ENCODE measurements around the gene SNRNP48. TPM values are rescaled to one million over a fixed set of nuclear protein-coding genes. Genes with fewer than 3 reads are reported as not detected.

Gene SNRNP48
- total and polyA plus RNA-seq, 9 donors = 11.4 to 15.9 (median 12.7) TPM

- no peak overlapping the region for H3K4me3 ChIP-seq (ENCODE audit: low read length)
- no peaks in the 10 kb centered on the region for H3K36me3 ChIP-seq (ENCODE audit: control insufficient read depth, insufficient read depth, low read length)
- no peaks in the 10 kb centered on the region for H3K9me3 ChIP-seq (replicated peaks; ENCODE audit: control insufficient read depth, low read depth, low read length)
- H3K27me3 ChIP-seq (ENCODE audit: control insufficient read depth, insufficient read depth, low read length) = peaks cover 62% of the 10 kb centered on the region
- no peak overlapping the region for H3K27ac ChIP-seq (ENCODE audit: low read length)
- H3K4me1 ChIP-seq (ENCODE audit: control insufficient read depth, insufficient read depth, low read length) = peaks cover 14% of the 10 kb centered on the region
- 72% methylated on average over 12 of the region's 12 CpGs for WGBS (ENCODE audit: insufficient coverage)
- DNase-seq = no peak
Measured at GRCh38 chr6:7545316-7546019, 44.5 kb upstream of the SNRNP48 start.

- Histone ChIP-seq H3K9me3 (replicated peaks; ENCODE audit: control insufficient read depth, low read depth, low read length) (no peaks in the 10 kb centered on the region), H3K36me3 (ENCODE audit: control insufficient read depth, insufficient read depth, low read length) (no peaks in the 10 kb centered on the region), H3K27me3 (ENCODE audit: control insufficient read depth, insufficient read depth, low read length) (peaks cover 57% of the 10 kb centered on the region), H3K4me3 (ENCODE audit: low read length) (no peak overlapping the region), H3K27ac (ENCODE audit: low read length) (no peak overlapping the region), H3K4me1 (ENCODE audit: control insufficient read depth, insufficient read depth, low read length) (peaks cover 11% of the 10 kb centered on the region)
- WGBS (ENCODE audit: insufficient coverage) = 83% methylated on average over 4 of the region's 6 CpGs
- no peak for DNase-seq
Measured at GRCh38 chr6:7546020-7546369, 44.0 kb upstream of the SNRNP48 start.

- H3K4me3 ChIP-seq (ENCODE audit: low read length) = no peak overlapping the region
- no peaks in the 10 kb centered on the region for H3K36me3 ChIP-seq (ENCODE audit: control insufficient read depth, insufficient read depth, low read length)
- no CpG with 5 or more reads among the region's 2 CpGs for WGBS (ENCODE audit: insufficient coverage)
- H3K27me3 ChIP-seq (ENCODE audit: control insufficient read depth, insufficient read depth, low read length) = peaks cover 54% of the 10 kb centered on the region
- no peaks in the 10 kb centered on the region for H3K9me3 ChIP-seq (replicated peaks; ENCODE audit: control insufficient read depth, low read depth, low read length)
- peaks cover 9% of the 10 kb centered on the region for H3K4me1 ChIP-seq (ENCODE audit: control insufficient read depth, insufficient read depth, low read length)
- DNase-seq = no peak
- H3K27ac ChIP-seq (ENCODE audit: low read length) = no peak overlapping the region
Measured at GRCh38 chr6:7546383-7546782, 43.6 kb upstream of the SNRNP48 start.

- peaks cover 6% of the 10 kb centered on the region for H3K4me1 ChIP-seq (ENCODE audit: control insufficient read depth, insufficient read depth, low read length)
- no peak overlapping the region for H3K4me3 ChIP-seq (ENCODE audit: low read length)
- H3K27me3 ChIP-seq (ENCODE audit: control insufficient read depth, insufficient read depth, low read length) = peaks cover 52% of the 10 kb centered on the region
- H3K9me3 ChIP-seq (replicated peaks; ENCODE audit: control insufficient read depth, low read depth, low read length) = no peaks in the 10 kb centered on the region
- WGBS (ENCODE audit: insufficient coverage) = 51% methylated on average over 3 of the region's 4 CpGs
- no peaks in the 10 kb centered on the region for H3K36me3 ChIP-seq (ENCODE audit: control insufficient read depth, insufficient read depth, low read length)
- H3K27ac ChIP-seq (ENCODE audit: low read length) = no peak overlapping the region
- no peak for DNase-seq
Measured at GRCh38 chr6:7546896-7547295, 43.1 kb upstream of the SNRNP48 start.

GRCh38 chr6:7547315-7547714 lies 42.7 kb upstream of the SNRNP48 start:
- H3K27ac ChIP-seq (ENCODE audit: low read length) = no peak overlapping the region
- H3K9me3 ChIP-seq (replicated peaks; ENCODE audit: control insufficient read depth, low read depth, low read length) = no peaks in the 10 kb centered on the region
- no peaks in the 10 kb centered on the region for H3K36me3 ChIP-seq (ENCODE audit: control insufficient read depth, insufficient read depth, low read length)
- H3K4me3 ChIP-seq (ENCODE audit: low read length) = no peak overlapping the region
- WGBS (ENCODE audit: insufficient coverage) = no CpG with 5 or more reads among the region's 4 CpGs
- H3K4me1 ChIP-seq (ENCODE audit: control insufficient read depth, insufficient read depth, low read length) = peaks cover 2% of the 10 kb centered on the region
- peaks cover 47% of the 10 kb centered on the region for H3K27me3 ChIP-seq (ENCODE audit: control insufficient read depth, insufficient read depth, low read length)
- DNase-seq = no peak

- Histone ChIP-seq H3K4me3 (ENCODE audit: low read length) (no peak overlapping the region), H3K36me3 (ENCODE audit: control insufficient read depth, insufficient read depth, low read length) (no peaks in the 10 kb centered on the region), H3K4me1 (ENCODE audit: control insufficient read depth, insufficient read depth, low read length) (no peaks in the 10 kb centered on the region), H3K27ac (ENCODE audit: low read length) (no peak overlapping the region), H3K27me3 (ENCODE audit: control insufficient read depth, insufficient read depth, low read length) (peaks cover 30% of the 10 kb centered on the region), H3K9me3 (replicated peaks; ENCODE audit: control insufficient read depth, low read depth, low read length) (no peaks in the 10 kb centered on the region)
- DNase-seq = no peak
- no CpG with 5 or more reads among the region's 2 CpGs for WGBS (ENCODE audit: insufficient coverage)
Measured at GRCh38 chr6:7550433-7550801, 39.6 kb upstream of the SNRNP48 start.

GRCh38 chr6:7554533-7555275 lies 35.3 kb upstream of the SNRNP48 start:
- no peaks in the 10 kb centered on the region for H3K9me3 ChIP-seq (replicated peaks; ENCODE audit: control insufficient read depth, low read depth, low read length)
- DNase-seq = no peak
- H3K27ac ChIP-seq (ENCODE audit: low read length) = no peak overlapping the region
- peaks cover 12% of the 10 kb centered on the region for H3K27me3 ChIP-seq (ENCODE audit: control insufficient read depth, insufficient read depth, low read length)
- no peaks in the 10 kb centered on the region for H3K36me3 ChIP-seq (ENCODE audit: control insufficient read depth, insufficient read depth, low read length)
- H3K4me3 ChIP-seq (ENCODE audit: low read length) = no peak overlapping the region
- no peaks in the 10 kb centered on the region for H3K4me1 ChIP-seq (ENCODE audit: control insufficient read depth, insufficient read depth, low read length)
- WGBS (ENCODE audit: insufficient coverage) = 67% methylated on average over 1 of the region's 6 CpGs

- H3K9me3 ChIP-seq (replicated peaks; ENCODE audit: control insufficient read depth, low read depth, low read length) = no peaks in the 10 kb centered on the region
- no peak for DNase-seq
- WGBS (ENCODE audit: insufficient coverage) = 84% methylated on average over 6 of the region's 11 CpGs
- H3K4me1 ChIP-seq (ENCODE audit: control insufficient read depth, insufficient read depth, low read length) = no peaks in the 10 kb centered on the region
- no peaks in the 10 kb centered on the region for H3K36me3 ChIP-seq (ENCODE audit: control insufficient read depth, insufficient read depth, low read length)
- no peak overlapping the region for H3K27ac ChIP-seq (ENCODE audit: low read length)
- H3K4me3 ChIP-seq (ENCODE audit: low read length) = no peak overlapping the region
- H3K27me3 ChIP-seq (ENCODE audit: control insufficient read depth, insufficient read depth, low read length) = peaks cover 8% of the 10 kb centered on the region
Measured at GRCh38 chr6:7555671-7556070, 34.3 kb upstream of the SNRNP48 start.

GRCh38 chr6:7556394-7557106 lies 33.4 kb upstream of the SNRNP48 start:
- H3K9me3 ChIP-seq (replicated peaks; ENCODE audit: control insufficient read depth, low read depth, low read length) = no peaks in the 10 kb centered on the region
- no peaks in the 10 kb centered on the region for H3K4me1 ChIP-seq (ENCODE audit: control insufficient read depth, insufficient read depth, low read length)
- peaks cover 10% of the 10 kb centered on the region for H3K27me3 ChIP-seq (ENCODE audit: control insufficient read depth, insufficient read depth, low read length)
- H3K27ac ChIP-seq (ENCODE audit: low read length) = no peak overlapping the region
- H3K4me3 ChIP-seq (ENCODE audit: low read length) = no peak overlapping the region
- no peak for DNase-seq
- 84% methylated on average over 6 of the region's 12 CpGs for WGBS (ENCODE audit: insufficient coverage)
- no peaks in the 10 kb centered on the region for H3K36me3 ChIP-seq (ENCODE audit: control insufficient read depth, insufficient read depth, low read length)

- WGBS (ENCODE audit: insufficient coverage) = no CpG with 5 or more reads among the region's 2 CpGs
- no peak overlapping the region for H3K4me3 ChIP-seq (ENCODE audit: low read length)
- peaks cover 13% of the 10 kb centered on the region for H3K27me3 ChIP-seq (ENCODE audit: control insufficient read depth, insufficient read depth, low read length)
- no peaks in the 10 kb centered on the region for H3K36me3 ChIP-seq (ENCODE audit: control insufficient read depth, insufficient read depth, low read length)
- no peaks in the 10 kb centered on the region for H3K4me1 ChIP-seq (ENCODE audit: control insufficient read depth, insufficient read depth, low read length)
- H3K27ac ChIP-seq (ENCODE audit: low read length) = no peak overlapping the region
- DNase-seq = no peak
- no peaks in the 10 kb centered on the region for H3K9me3 ChIP-seq (replicated peaks; ENCODE audit: control insufficient read depth, low read depth, low read length)
Measured at GRCh38 chr6:7557652-7558051, 32.3 kb upstream of the SNRNP48 start.

Data from muscle of leg (tissue), 11 donors.